WTC11 (cell line): Measurements from ENCODE around the gene PLA2G4F. TPM values are rescaled to one million over a fixed set of nuclear protein-coding genes. Genes with fewer than 3 reads are reported as not detected.

ENCODE experiments used
- ATAC-seq: fragments of 200-7000 bp; cut with Tn5 transposase; 2 replicates; pipeline ENCODE4 v1.10.0; 2021; ENCODE audit warnings: mild to moderate bottlenecking, moderate library complexity
- CTCF ChIA-PET: fragments of 300-600 bp; sonication (Branson Sonifier 250); formaldehyde crosslinking; loops from one replicate; lab custom pipeline; 2021; ENCODE audit warnings: antibody characterized with exemption; lab: Charles Lee
- POLR2A ChIA-PET: fragments of 350-600 bp; sonication (Branson Sonifier 250); formaldehyde crosslinking; loops from one replicate; lab custom pipeline; 2021; ENCODE audit warnings: antibody characterized with exemption; lab: Charles Lee
- DNase-seq: peaks from one replicate; pipeline ENCODE4 v3.0.0; 2021; ENCODE audit warnings: low spot score
- H3K27ac Mint-ChIP-seq: 2 replicates; pipeline ENCODE4 v1.8.0; 2021; ENCODE audit warnings: mixed read lengths
- H3K27me3 Mint-ChIP-seq: 2 replicates; pipeline ENCODE4 v1.8.0; 2021; ENCODE audit warnings: low read depth, mild to moderate bottlenecking, moderate library complexity, mixed read lengths
- H3K36me3 Mint-ChIP-seq: 2 replicates; pipeline ENCODE4 v1.8.0; 2021; ENCODE audit warnings: mixed read lengths
- H3K4me1 Mint-ChIP-seq: 2 replicates; pipeline ENCODE4 v1.8.0; 2022; ENCODE audit warnings: mixed read lengths
- H3K4me3 Mint-ChIP-seq: 2 replicates; pipeline ENCODE4 v1.8.0; 2021; ENCODE audit warnings: mild to moderate bottlenecking, moderate library complexity, mixed read lengths
- H3K9me3 Mint-ChIP-seq: 2 replicates; pipeline ENCODE4 v1.8.0; 2021; ENCODE audit warnings: mixed read lengths
- ATF1 ChIP-seq: sonication (generic); formaldehyde crosslinking; IDR thresholded peaks from 2 replicates; pipeline ENCODE4 v1.8.1; 2023; ENCODE audit warnings: mild to moderate bottlenecking, moderate library complexity, missing genetic modification reagents
- ELF4 ChIP-seq: sonication (generic); formaldehyde crosslinking; IDR thresholded peaks from 2 replicates; pipeline ENCODE4 v1.8.1; 2022; ENCODE audit warnings: low read depth, mild to moderate bottlenecking, moderate library complexity, missing genetic modification reagents
- GRHL2 ChIP-seq: fragments of 250-450 bp; sonication (Bioruptor Pico); IDR thresholded peaks from 2 replicates; pipeline ENCODE4 v1.8.0; 2022; ENCODE audit warnings: mild to moderate bottlenecking, moderate library complexity; ENCODE audit not compliant: insufficient replicate concordance, severe bottlenecking
- GTF2I ChIP-seq: fragments of 250-450 bp; sonication (Bioruptor Pico); conservative IDR thresholded peaks from 2 replicates; pipeline ENCODE4 v1.4.0; 2021; ENCODE audit warnings: mild to moderate bottlenecking
- NFATC4 ChIP-seq: fragments of 250-450 bp; sonication (Bioruptor Pico); IDR thresholded peaks from 2 replicates; pipeline ENCODE4 v1.9.0; 2021; ENCODE audit warnings: mild to moderate bottlenecking
- NFE2L1 ChIP-seq: sonication (generic); formaldehyde crosslinking; IDR thresholded peaks from 2 replicates; pipeline ENCODE4 v1.8.1; 2023; ENCODE audit warnings: missing genetic modification reagents
- NR2C2 ChIP-seq: sonication (generic); formaldehyde crosslinking; IDR thresholded peaks from 2 replicates; pipeline ENCODE4 v1.8.0; 2022; ENCODE audit warnings: mild to moderate bottlenecking, missing genetic modification reagents
- NR3C1 ChIP-seq: sonication (generic); formaldehyde crosslinking; conservative IDR thresholded peaks from 2 replicates; pipeline ENCODE4 v1.8.1; 2023; ENCODE audit warnings: low read depth, mild to moderate bottlenecking, missing genetic modification reagents
- SP1 ChIP-seq: sonication (generic); formaldehyde crosslinking; conservative IDR thresholded peaks from 2 replicates; pipeline ENCODE4 v1.8.1; 2022; ENCODE audit warnings: missing genetic modification reagents
- ZNF219 ChIP-seq: sonication (generic); formaldehyde crosslinking; IDR thresholded peaks from 2 replicates; pipeline ENCODE4 v1.8.0; 2023; ENCODE audit warnings: missing genetic modification reagents, mild to moderate bottlenecking, borderline replicate concordance
- ZNF396 ChIP-seq: fragments of 250-450 bp; sonication (Bioruptor Pico); IDR thresholded peaks from 2 replicates; pipeline ENCODE4 v1.8.0; 2021; ENCODE audit warnings: mild to moderate bottlenecking, moderate library complexity, borderline replicate concordance
- total RNA-seq: library from RNA; stranded (reverse); gene quantifications from 3 replicates; pipeline ENCODE4 v1.2.3, GENCODE V29; 2021
- TF ChIP-seq, protein P1 (sequence below): sonication (generic); formaldehyde crosslinking; IDR thresholded peaks from 2 replicates; pipeline ENCODE4 v1.8.1; 2023; ENCODE audit warnings: mild to moderate bottlenecking, missing genetic modification reagents
- TF ChIP-seq, protein P2 (sequence below): sonication (generic); formaldehyde crosslinking; IDR thresholded peaks from 2 replicates; pipeline ENCODE4 v1.8.0; 2022; ENCODE audit warnings: mild to moderate bottlenecking, missing genetic modification reagents
- TF ChIP-seq, protein P3 (sequence below): sonication (generic); formaldehyde crosslinking; IDR thresholded peaks from 2 replicates; pipeline ENCODE4 v1.8.1; 2022; ENCODE audit warnings: mild to moderate bottlenecking, missing genetic modification reagents, moderate library complexity, borderline replicate concordance
- TF ChIP-seq, protein P4 (sequence below): sonication (generic); formaldehyde crosslinking; conservative IDR thresholded peaks from 2 replicates; pipeline ENCODE4 v1.8.1; 2022; ENCODE audit warnings: mild to moderate bottlenecking, missing genetic modification reagents
- TF ChIP-seq, protein P5 (sequence below): fragments of 250-450 bp; sonication (Bioruptor Pico); IDR thresholded peaks from 2 replicates; pipeline ENCODE4 v1.9.0; 2021; ENCODE audit warnings: mild to moderate bottlenecking
- TF ChIP-seq, protein P6 (sequence below): fragments of 250-450 bp; sonication (Bioruptor Pico); conservative IDR thresholded peaks from 2 replicates; pipeline ENCODE4 v1.9.0; 2021; ENCODE audit warnings: mild to moderate bottlenecking
- TF ChIP-seq, protein P7 (sequence below): sonication (generic); formaldehyde crosslinking; IDR thresholded peaks from 2 replicates; pipeline ENCODE4 v1.8.1; 2023; ENCODE audit warnings: mild to moderate bottlenecking, missing genetic modification reagents
- TF ChIP-seq, protein P8 (sequence below): sonication (generic); formaldehyde crosslinking; IDR thresholded peaks from 2 replicates; pipeline ENCODE4 v1.8.1; 2023; ENCODE audit warnings: mild to moderate bottlenecking, missing genetic modification reagents, moderate library complexity

PLA2G4F gene
- total RNA-seq, 1 experiment from 2014 or later: 0.11 TPM

DNA sequence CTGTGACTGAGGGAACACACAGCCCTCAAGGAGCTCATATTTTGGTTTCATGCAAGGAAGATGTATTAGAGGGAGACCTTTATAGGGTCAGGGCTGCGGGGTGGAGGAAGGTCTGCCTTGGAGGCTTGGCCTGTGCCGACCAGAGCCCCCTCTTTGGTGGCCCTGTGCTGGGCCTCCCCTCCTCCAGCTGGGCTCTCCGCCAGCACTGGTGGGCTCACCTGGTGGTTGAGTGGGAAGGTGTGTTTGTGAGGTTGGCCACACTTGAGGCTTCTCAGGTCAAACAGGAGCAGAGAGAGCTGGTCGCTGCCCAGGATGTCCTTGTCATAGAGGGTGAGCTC is 2.6 kb downstream of the PLA2G4F start:
- H3K36me3 Mint-ChIP-seq: peaks cover 2% of the 10 kb centered on the region; the same call in 1 of the 2 replicates
- H3K27me3 Mint-ChIP-seq: no peaks in the 10 kb centered on the region
- no peak for ATAC-seq
- POLR2A ChIA-PET: no interaction called here
- H3K4me1 Mint-ChIP-seq: peaks cover 7% of the 10 kb centered on the region
- DNase-seq: no peak
- no peak overlapping the region for H3K27ac Mint-ChIP-seq
- CTCF ChIA-PET: interaction anchor here (1.4 to 1.7 kb wide), 2 partner anchors 16 to 70 kb away, joined by 6 to 7 read pairs; no protein-coding TSS in a partner anchor
- H3K9me3 Mint-ChIP-seq: no peaks in the 10 kb centered on the region
- no peak for TF ChIP-seq ATF1 (CRISPR knock-in tag)
- no peak for TF ChIP-seq NFE2L1
- TF ChIP-seq ZNF396 (CRISPR knock-in tag): no peak
- TF ChIP-seq GRHL2: no peak
- TF ChIP-seq, protein P1, sequence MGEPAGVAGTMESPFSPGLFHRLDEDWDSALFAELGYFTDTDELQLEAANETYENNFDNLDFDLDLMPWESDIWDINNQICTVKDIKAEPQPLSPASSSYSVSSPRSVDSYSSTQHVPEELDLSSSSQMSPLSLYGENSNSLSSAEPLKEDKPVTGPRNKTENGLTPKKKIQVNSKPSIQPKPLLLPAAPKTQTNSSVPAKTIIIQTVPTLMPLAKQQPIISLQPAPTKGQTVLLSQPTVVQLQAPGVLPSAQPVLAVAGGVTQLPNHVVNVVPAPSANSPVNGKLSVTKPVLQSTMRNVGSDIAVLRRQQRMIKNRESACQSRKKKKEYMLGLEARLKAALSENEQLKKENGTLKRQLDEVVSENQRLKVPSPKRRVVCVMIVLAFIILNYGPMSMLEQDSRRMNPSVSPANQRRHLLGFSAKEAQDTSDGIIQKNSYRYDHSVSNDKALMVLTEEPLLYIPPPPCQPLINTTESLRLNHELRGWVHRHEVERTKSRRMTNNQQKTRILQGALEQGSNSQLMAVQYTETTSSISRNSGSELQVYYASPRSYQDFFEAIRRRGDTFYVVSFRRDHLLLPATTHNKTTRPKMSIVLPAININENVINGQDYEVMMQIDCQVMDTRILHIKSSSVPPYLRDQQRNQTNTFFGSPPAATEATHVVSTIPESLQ (CRISPR knock-in tag): no peak
- TF ChIP-seq, protein P2, sequence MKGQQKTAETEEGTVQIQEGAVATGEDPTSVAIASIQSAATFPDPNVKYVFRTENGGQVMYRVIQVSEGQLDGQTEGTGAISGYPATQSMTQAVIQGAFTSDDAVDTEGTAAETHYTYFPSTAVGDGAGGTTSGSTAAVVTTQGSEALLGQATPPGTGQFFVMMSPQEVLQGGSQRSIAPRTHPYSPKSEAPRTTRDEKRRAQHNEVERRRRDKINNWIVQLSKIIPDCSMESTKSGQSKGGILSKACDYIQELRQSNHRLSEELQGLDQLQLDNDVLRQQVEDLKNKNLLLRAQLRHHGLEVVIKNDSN (CRISPR knock-in tag): no peak
- TF ChIP-seq, protein P3, sequence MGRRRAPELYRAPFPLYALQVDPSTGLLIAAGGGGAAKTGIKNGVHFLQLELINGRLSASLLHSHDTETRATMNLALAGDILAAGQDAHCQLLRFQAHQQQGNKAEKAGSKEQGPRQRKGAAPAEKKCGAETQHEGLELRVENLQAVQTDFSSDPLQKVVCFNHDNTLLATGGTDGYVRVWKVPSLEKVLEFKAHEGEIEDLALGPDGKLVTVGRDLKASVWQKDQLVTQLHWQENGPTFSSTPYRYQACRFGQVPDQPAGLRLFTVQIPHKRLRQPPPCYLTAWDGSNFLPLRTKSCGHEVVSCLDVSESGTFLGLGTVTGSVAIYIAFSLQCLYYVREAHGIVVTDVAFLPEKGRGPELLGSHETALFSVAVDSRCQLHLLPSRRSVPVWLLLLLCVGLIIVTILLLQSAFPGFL (CRISPR knock-in tag): no peak
- TF ChIP-seq, protein P4, sequence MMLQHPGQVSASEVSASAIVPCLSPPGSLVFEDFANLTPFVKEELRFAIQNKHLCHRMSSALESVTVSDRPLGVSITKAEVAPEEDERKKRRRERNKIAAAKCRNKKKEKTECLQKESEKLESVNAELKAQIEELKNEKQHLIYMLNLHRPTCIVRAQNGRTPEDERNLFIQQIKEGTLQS (CRISPR knock-in tag): no peak
- TF ChIP-seq, protein P5, sequence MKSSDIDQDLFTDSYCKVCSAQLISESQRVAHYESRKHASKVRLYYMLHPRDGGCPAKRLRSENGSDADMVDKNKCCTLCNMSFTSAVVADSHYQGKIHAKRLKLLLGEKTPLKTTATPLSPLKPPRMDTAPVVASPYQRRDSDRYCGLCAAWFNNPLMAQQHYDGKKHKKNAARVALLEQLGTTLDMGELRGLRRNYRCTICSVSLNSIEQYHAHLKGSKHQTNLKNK: no peak
- TF ChIP-seq GTF2I (CRISPR knock-in tag): no peak
- TF ChIP-seq, protein P6, sequence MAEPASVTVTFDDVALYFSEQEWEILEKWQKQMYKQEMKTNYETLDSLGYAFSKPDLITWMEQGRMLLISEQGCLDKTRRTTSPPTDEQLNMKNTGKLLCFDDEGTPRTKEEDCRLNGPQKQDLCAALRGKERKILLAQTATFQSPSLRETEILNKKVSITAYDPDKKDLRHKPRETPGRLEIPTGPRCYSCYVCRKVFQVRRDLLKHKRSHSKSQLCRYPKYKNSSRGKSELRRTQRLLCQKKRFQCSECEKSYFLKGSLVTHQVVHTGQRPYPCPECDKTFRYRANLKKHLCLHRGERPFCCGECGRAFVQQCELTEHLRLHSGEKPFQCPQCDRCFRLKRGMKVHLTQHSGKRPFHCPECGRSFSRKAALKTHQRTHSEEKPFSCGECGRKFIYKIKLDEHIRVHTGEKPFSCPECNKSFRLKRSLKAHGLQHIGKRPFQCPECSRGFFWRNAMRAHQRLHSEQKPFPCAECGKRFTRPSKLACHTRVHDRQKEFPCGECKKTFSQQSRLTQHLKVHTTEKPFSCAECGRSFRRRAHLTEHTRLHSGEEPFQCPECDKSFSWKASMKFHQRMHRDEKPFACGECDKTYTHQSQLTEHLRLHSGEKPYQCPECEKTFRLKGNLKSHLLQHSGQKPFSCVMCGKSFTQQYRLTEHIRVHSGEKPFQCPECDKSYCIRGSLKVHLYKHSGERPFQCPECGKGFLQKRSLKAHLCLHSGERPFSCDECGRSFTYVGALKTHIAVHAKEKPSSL (CRISPR knock-in tag): no peak
- TF ChIP-seq, protein P7, sequence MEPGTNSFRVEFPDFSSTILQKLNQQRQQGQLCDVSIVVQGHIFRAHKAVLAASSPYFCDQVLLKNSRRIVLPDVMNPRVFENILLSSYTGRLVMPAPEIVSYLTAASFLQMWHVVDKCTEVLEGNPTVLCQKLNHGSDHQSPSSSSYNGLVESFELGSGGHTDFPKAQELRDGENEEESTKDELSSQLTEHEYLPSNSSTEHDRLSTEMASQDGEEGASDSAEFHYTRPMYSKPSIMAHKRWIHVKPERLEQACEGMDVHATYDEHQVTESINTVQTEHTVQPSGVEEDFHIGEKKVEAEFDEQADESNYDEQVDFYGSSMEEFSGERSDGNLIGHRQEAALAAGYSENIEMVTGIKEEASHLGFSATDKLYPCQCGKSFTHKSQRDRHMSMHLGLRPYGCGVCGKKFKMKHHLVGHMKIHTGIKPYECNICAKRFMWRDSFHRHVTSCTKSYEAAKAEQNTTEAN (CRISPR knock-in tag): no peak
- H3K4me3 Mint-ChIP-seq: no peak overlapping the region

DNA sequence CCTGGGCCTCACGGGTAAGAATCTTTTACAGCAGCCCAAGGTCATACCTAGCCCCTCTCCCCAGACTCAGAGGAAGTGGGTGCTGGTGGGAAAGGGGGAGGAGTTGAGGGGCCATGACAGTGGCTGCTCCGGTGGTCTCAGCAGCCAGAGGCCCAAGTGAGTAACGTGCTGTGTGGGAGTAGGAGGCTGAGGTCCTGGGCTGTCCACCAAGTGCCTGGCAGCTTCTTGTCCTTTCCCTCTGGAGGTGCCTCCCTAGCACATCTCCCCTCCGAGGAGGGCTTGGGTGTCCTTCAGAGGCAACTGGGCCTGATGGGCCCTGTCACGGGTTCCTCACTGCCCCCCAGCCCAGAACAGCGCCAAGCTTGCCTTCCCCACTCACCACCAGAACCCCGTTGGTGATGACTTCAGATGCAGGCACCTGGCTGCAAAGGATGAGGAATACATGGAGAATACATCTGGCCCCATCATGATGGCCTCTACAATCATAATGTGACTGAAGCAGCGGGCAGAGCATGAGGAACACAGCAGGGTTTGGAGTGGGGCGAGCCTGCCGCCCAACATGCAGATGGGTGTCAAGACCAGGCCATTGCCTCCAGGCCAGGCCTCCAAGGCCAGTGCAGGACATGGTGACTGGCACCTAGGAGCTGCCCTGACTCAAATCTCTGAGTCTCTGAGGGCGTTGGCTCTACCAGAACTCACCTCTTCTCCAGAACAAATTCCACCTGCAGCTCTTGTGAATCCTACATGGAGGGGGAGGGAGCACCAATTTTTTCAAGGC is 3.3 kb downstream of the PLA2G4F start:
- ATAC-seq: no peak
- CTCF ChIA-PET: interaction anchor here (1.4 to 1.7 kb wide), 2 partner anchors 15 to 69 kb away, joined by 6 to 7 read pairs; no protein-coding TSS in a partner anchor
- POLR2A ChIA-PET: no interaction called here
- Mint-ChIP-seq H3K27ac (no peak overlapping the region), H3K36me3 (no peaks in the 10 kb centered on the region), H3K9me3 (no peaks in the 10 kb centered on the region), H3K4me3 (no peak overlapping the region), H3K27me3 (no peaks in the 10 kb centered on the region), H3K4me1 (peaks cover 7% of the 10 kb centered on the region)
- no peak for TF ChIP-seq NR3C1 (CRISPR knock-in tag)
- TF ChIP-seq, protein P8, sequence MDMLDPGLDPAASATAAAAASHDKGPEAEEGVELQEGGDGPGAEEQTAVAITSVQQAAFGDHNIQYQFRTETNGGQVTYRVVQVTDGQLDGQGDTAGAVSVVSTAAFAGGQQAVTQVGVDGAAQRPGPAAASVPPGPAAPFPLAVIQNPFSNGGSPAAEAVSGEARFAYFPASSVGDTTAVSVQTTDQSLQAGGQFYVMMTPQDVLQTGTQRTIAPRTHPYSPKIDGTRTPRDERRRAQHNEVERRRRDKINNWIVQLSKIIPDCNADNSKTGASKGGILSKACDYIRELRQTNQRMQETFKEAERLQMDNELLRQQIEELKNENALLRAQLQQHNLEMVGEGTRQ: no peak
- no peak for TF ChIP-seq SP1
- TF ChIP-seq NFATC4 (CRISPR knock-in tag): no peak
- TF ChIP-seq ELF4 (CRISPR knock-in tag): no peak
- TF ChIP-seq, protein P7 (CRISPR knock-in tag): no peak
- no peak for TF ChIP-seq ZNF219 (CRISPR knock-in tag)
- no peak for TF ChIP-seq NR2C2 (CRISPR knock-in tag)
- TF ChIP-seq, protein P4 (CRISPR knock-in tag): no peak
- no peak for DNase-seq
